ENCODE data around the gene ASIC3.

DNA sequence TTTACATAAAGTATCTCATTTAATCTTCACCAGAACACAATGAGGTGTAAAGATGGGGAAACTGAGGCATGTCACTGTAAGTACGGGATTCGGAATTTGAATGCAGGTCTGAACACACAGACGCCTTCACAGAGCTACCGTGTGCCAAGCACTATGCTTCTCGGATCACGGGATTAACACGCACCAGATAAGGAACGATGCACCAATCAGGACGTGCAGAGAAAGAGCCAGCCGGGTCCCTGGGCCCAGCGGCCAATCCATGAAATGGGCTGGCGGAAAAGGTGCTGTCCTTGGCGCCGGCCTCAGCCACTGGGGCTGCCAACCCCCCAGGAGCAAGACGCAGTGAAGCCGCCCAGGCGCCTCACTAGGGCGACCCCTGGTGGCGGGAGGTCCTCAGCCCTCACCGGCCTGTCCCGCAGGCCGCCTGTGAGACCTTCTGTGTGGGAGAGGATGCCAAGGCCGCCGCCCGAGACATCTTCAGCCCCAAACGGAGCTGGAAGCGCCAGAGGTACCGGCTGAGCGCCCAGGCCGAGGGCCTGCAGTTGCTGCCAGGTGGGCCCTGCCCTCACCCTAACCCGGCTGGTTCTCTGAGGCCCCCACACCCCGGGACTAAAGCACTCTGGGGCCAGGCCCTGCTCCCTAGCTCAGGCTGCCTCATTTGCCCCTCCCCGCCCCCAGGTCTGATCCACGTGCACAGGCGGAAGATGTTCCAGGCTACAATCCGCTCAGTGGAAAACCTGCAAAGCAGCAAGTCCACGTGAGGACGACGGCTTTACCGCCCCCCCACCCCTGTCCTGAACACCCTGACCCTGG, 39.6 kb upstream of the ASIC3 start:
- TF ChIP-seq POLR2A (IDR thresholded peaks at IDR 0.05; ENCODE audit: low read depth): no peak
- peak in 1 of 2 donors; percentile 52 for TF ChIP-seq POLR2AphosphoS5 (IDR thresholded peaks at IDR 0.05)
- TF ChIP-seq, protein P1, sequence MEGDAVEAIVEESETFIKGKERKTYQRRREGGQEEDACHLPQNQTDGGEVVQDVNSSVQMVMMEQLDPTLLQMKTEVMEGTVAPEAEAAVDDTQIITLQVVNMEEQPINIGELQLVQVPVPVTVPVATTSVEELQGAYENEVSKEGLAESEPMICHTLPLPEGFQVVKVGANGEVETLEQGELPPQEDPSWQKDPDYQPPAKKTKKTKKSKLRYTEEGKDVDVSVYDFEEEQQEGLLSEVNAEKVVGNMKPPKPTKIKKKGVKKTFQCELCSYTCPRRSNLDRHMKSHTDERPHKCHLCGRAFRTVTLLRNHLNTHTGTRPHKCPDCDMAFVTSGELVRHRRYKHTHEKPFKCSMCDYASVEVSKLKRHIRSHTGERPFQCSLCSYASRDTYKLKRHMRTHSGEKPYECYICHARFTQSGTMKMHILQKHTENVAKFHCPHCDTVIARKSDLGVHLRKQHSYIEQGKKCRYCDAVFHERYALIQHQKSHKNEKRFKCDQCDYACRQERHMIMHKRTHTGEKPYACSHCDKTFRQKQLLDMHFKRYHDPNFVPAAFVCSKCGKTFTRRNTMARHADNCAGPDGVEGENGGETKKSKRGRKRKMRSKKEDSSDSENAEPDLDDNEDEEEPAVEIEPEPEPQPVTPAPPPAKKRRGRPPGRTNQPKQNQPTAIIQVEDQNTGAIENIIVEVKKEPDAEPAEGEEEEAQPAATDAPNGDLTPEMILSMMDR (IDR thresholded peaks at IDR 0.05): peak; percentile 58 to 81 (median 65)
- no peak for TF ChIP-seq EP300 (IDR thresholded peaks at IDR 0.05)

Measured in esophagus muscularis mucosa (tissue), 4 donors.